Heart right ventricle (tissue), 16 donors: ENCODE measurements around the gene BPIFB3. TPM values are rescaled to one million over a fixed set of nuclear protein-coding genes. Genes with fewer than 3 reads are reported as not detected.
"Not testable (repeated sequence)": the region's sequence is repeated elsewhere in the genome, so short reads cannot be mapped to it uniquely, and the experiment has no call there.

ENCODE experiments used
- ATAC-seq, 8 donors: fragments of 200-7000 bp; cut with Tn5 transposase; one replicate each; pipeline ENCODE4 v1.9.1; 2020; ENCODE audit warnings: mild to moderate bottlenecking in 8 of 8, moderate library complexity in 8 of 8, moderate number of reproducible peaks in 1 of 8
- DNase-seq, 2 donors: peaks; one replicate each; pipeline ENCODE4 v3.0.0-alpha.2; 2020
- H3K27ac ChIP-seq, 10 donors: fragments of 200-600 bp; sonication (generic) in 2 of 10; one replicate each; pipeline versions ENCODE4 v1.5.0 to v1.8.0; 2020 to 2022; ENCODE audit warnings: mild to moderate bottlenecking in 3 of 10
- H3K27me3 ChIP-seq, 7 donors: fragments of 200-600 bp; one replicate each; pipeline ENCODE4 v1.8.0; 2021 to 2022; ENCODE audit warnings: mild to moderate bottlenecking in 2 of 7
- H3K36me3 ChIP-seq, 9 donors: fragments of 200-600 bp; sonication (generic) in 1 of 9; one replicate each; pipeline versions ENCODE4 v1.5.0 to v1.8.0; 2020 to 2022; ENCODE audit warnings: mild to moderate bottlenecking in 2 of 9
- H3K4me1 ChIP-seq, 9 donors: fragments of 200-600 bp; sonication (generic) in 1 of 9; one replicate each; pipeline versions ENCODE4 v1.5.0 to v1.8.0; 2020 to 2022; ENCODE audit warnings: mild to moderate bottlenecking in 4 of 9
- H3K4me3 ChIP-seq, 10 donors: fragments of 200-600 bp; sonication (generic) in 2 of 10; one replicate each; pipeline versions ENCODE4 v1.5.0 to v1.8.0; 2020 to 2022; ENCODE audit warnings: mild to moderate bottlenecking in 7 of 10, moderate library complexity in 2 of 10
- H3K9me3 ChIP-seq, 11 donors: fragments of 200-600 bp in 10 of 11; sonication (generic) in 2 of 11; one replicate each; pipeline versions ENCODE4 v1.5.0 to v1.8.0; 2013 to 2022; ENCODE audit warnings: mild to moderate bottlenecking in 2 of 11, control low read depth in 1 of 11, moderate library complexity in 1 of 11
- CTCF ChIP-seq, 9 donors: fragments of 200-600 bp; sonication (generic) in 2 of 9; IDR thresholded peaks; one replicate each; pipeline versions ENCODE4 v1.5.0 to v1.8.0; 2021 to 2022; ENCODE audit warnings: antibody characterized with exemption in 9 of 9, mild to moderate bottlenecking in 5 of 9, moderate library complexity in 1 of 9
- WGBS, 2 donors: extraction: QIAGEN DNeasy Blood & Tissue Kit; methylation state at CpG; one replicate each; pipeline ENCODE4 v1.1.7; 2013; ENCODE audit warnings: inconsistent platforms in 1 of 2; 5-methylcytosine and 5-hydroxymethylcytosine counted together
- intact Hi-C, 10 donors: fragments of 100-400 bp; cut with DNase I; formaldehyde crosslinking; loops; one replicate each; pipeline versions ENCODE4 v1.11.1 to v1.14.2; 2022
- polyA plus RNA-seq, 2 donors: library from polyadenylated mRNA; stranded (reverse); fragments of 200-250 nt; gene quantifications; one replicate each; pipeline ENCODE4 v1.2.3, GENCODE V29; 2013
- total RNA-seq, 10 donors: library from RNA; stranded (reverse); fragmentation: NEBNext Ultra II Directional in 3 of 10; extraction: Animal tissue kit (Norgen Biotek cat#: 25700) in 3 of 10; gene quantifications; one replicate each; pipeline versions ENCODE4 v1.2.1 to v1.2.4, GENCODE V29; 2021 to 2023
- donor health status: Arrhythmogenic right ventricular cardiomyopathy.
- donor health status: ischemic (EF 13 %, LVEDD 7.1; RV severe dilation, severe dysfunction).
- donor health status: healthy with polysubstance abuse.
- donor health status: DM: no; HTN: yes; CAD: no.
- donor health status: DM: no; HTN: no; CAD: no.
- donor health status: ischemic (EF 25% LVEDD 6.9; RV normal size, moderate dysfunction).
- donor health status: ischemic (EF 25% LVEDD 5.7; RV mildly dilated, moderate dysfunction).
- donor health status: healthy.
- donor health status: DM: yes; HTN: yes; CAD: no.
- donor health status: Ischemic cardiomyopathy.
- donor health status: ischemic (EF 35%, LVEDD 5.7; RV mildly dilated, moderate dysfunction).
- donor health status: nonischemic (EF 11% LVEDD 7.7; RV severe dilation, severe dysfunction).
- donor health status: DM: yes; HTN: yes; CAD: no.
- donor health status: PGD.
- donor health status: ischemic (EF 29% LVEDD 5.4; RV normal size, mild dysfunction).
- donor health status: nonischemic (EF 23%, LVEDD 6.1; RV moderate dilation, normal function).

BPIFB3 gene
- total and polyA plus RNA-seq, 12 donors = not detected

GRCh38 chr20:33111306-33111705, 57.6 kb downstream of the BPIFB3 start:
- Histone ChIP-seq H3K36me3 (no peaks in the 10 kb centered on the region), H3K27ac (no peak overlapping the region), H3K9me3 (no peaks in the 10 kb centered on the region), H3K4me3 (no peak overlapping the region), H3K4me1 (no peaks in the 10 kb centered on the region), H3K27me3 (peaks cover 0 to 6% (median 0%) of the 10 kb centered on the region in 7 donors)
- 91 to 92% methylated on average over 5 of the region's 5 CpGs for WGBS, 2 donors
- no peak for ATAC-seq
- no peak for DNase-seq
- intact Hi-C loops = no loop called here
- TF ChIP-seq CTCF (IDR thresholded peaks at IDR 0.05) = no peak

GRCh38 chr20:33112547-33113386, 59.1 kb downstream of the BPIFB3 start:
- WGBS, 2 donors = 79 to 82% methylated on average over 7 of the region's 7 CpGs

GRCh38 chr20:33113387-33113908, 59.7 kb downstream of the BPIFB3 start:
- Histone ChIP-seq H3K9me3 (no peaks in the 10 kb centered on the region), H3K4me1 (no peaks in the 10 kb centered on the region), H3K36me3 (no peaks in the 10 kb centered on the region), H3K27ac (no peak overlapping the region), H3K4me3 (no peak overlapping the region), H3K27me3 (peaks cover 0 to 6% (median 0%) of the 10 kb centered on the region in 7 donors)
- no peak for TF ChIP-seq CTCF (IDR thresholded peaks at IDR 0.05)
- ATAC-seq (no peak), DNase-seq (no peak)
- intact Hi-C loops = no loop called here
- 72 to 91% methylated on average over 6 of the region's 6 CpGs for WGBS, 2 donors

More at GRCh38 chr20:33112547-33113386, 59.1 kb downstream of the BPIFB3 start:
- no peaks in the 10 kb centered on the region for H3K9me3 ChIP-seq
- no peak for TF ChIP-seq CTCF (IDR thresholded peaks at IDR 0.05)
- ATAC-seq = no peak
- no peak overlapping the region for H3K4me3 ChIP-seq
- H3K36me3 ChIP-seq = no peaks in the 10 kb centered on the region
- no peak for DNase-seq
- H3K27ac ChIP-seq = no peak overlapping the region
- no peaks in the 10 kb centered on the region for H3K4me1 ChIP-seq
- H3K27me3 ChIP-seq = peaks cover 0 to 6% (median 0%) of the 10 kb centered on the region in 7 donors
- intact Hi-C loops = no loop called here

- H3K4me3 ChIP-seq, H3K27ac ChIP-seq, H3K4me1 ChIP-seq, H3K36me3 ChIP-seq, H3K9me3 ChIP-seq, DNase-seq, H3K27me3 ChIP-seq, ATAC-seq, intact Hi-C loops: not testable (repeated sequence)
- WGBS, 2 donors = 95 to 96% methylated on average over 22 to 33 of the region's 34 CpGs
Observed at GRCh38 chr20:33115501-33115900, 61.8 kb downstream of the BPIFB3 start.
